ENCODE results near the gene SLC25A22. TPM values are rescaled to one million over a fixed set of nuclear protein-coding genes. Genes with fewer than 3 reads are reported as not detected.
A peak's percentile ranks its signal among the peaks of the same experiment; 100 is the strongest.

Gene SLC25A22
- total and polyA plus RNA-seq, 2 donors (not counting 1 experiment from before 2014, with no cell fraction given) = 25.7 to 45.7 TPM

DNA sequence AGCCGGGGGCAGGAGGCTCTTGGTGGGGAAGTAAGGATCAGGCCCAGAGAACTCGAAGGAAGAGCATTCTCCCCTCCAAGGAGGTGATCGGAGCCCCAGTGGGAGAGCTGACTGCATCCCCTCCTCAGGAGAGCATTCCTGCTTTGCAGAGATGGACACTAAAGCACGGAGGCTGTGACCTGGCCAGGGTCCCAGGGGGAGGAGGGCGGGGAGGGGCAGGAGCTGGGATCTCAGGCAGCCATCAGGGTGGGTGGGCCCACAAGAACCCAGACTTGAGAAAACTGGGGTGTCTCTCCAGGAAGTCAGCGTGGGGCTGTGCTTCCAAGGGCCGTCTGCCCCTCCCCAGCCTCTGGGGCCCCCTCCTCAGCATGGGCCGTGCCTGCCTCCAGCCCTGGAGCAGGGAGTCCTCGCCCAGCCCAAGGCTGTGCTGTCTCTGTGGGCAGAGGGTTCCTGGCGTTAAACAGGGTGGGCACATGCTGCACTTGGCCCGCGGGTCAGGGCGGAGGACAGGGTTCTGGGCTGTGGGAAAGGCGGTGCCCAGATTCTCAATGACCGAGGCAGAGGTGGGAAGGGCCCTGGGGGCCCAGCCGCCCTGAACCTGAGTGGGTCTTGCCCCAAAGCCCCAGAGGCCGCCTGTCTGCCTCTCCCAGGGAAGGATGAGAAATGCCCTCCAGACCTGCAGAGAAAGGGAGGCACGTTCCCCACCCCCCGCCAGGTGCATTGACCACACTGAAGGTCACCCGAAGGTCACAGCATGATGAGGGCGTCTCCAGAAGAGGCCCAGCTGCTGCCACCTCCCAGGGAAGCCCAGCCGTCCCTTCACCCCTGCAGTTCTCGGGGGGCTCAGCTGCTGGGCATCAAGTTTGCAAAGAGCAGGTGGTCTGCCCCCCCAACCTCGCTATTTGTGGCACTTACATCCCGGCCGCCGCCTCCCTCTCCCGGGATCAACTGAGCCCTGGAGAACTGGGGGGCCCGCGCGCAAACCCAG lies 8.8 kb downstream of the SLC25A22 start:
- Histone ChIP-seq H3K79me2 (ENCODE audit: control insufficient read depth, insufficient read depth, low read length) (peaks cover 8% of the 10 kb centered on the region), H3K9ac (ENCODE audit: low read length) (no peak overlapping the region), H3K27ac (ENCODE audit: low read length in 2 of 2) (no peak overlapping the region), H3K4me1 (ENCODE audit: control insufficient read depth in 2 of 2, insufficient read depth in 2 of 2, low read length in 2 of 2) (peaks cover 10 to 20% of the 10 kb centered on the region in 2 donors), H3K36me3 (replicated peaks in 1 of 2; ENCODE audit: control extremely low read depth in 1 of 2, control insufficient read depth in 1 of 2, extremely low read depth in 1 of 2, insufficient read depth in 2 of 2, low read length in 1 of 2) (peaks cover 0 to 7% of the 10 kb centered on the region in 2 experiments), H3K27me3 (replicated peaks in 1 of 4; ENCODE audit: control extremely low read depth in 1 of 4, control insufficient read depth in 3 of 4, insufficient read depth in 4 of 4, low read length in 3 of 4) (peaks cover 0 to 24% (median 5%) of the 10 kb centered on the region in 4 experiments), H3K4me2 (replicated peaks; ENCODE audit: low read depth, low read length, poor library complexity, severe bottlenecking) (peak overlapping the region; percentile 37), H4K20me1 (ENCODE audit: control insufficient read depth, insufficient read depth, low read length, poor library complexity, severe bottlenecking) (peaks cover 37% of the 10 kb centered on the region), H2AFZ (ENCODE audit: insufficient read depth, low read depth, low read length, poor library complexity, severe bottlenecking) (no peak overlapping the region), H3K9me3 (ENCODE audit: control extremely low read depth in 1 of 3, control insufficient read depth in 2 of 3, insufficient read depth in 1 of 3, low read length in 2 of 3) (peaks cover 0 to 3% (median 0%) of the 10 kb centered on the region in 3 donors), H3K4me3 (ENCODE audit: control extremely low read depth in 1 of 5, extremely low read depth in 1 of 5, insufficient read depth in 1 of 5, low read depth in 2 of 5, low read length in 4 of 5) (no peak overlapping the region)
- no peaks in the 10 kb centered on the region for H3K27me3 Mint-ChIP-seq
- DNase-seq = no peak
- TF ChIP-seq, protein P1, sequence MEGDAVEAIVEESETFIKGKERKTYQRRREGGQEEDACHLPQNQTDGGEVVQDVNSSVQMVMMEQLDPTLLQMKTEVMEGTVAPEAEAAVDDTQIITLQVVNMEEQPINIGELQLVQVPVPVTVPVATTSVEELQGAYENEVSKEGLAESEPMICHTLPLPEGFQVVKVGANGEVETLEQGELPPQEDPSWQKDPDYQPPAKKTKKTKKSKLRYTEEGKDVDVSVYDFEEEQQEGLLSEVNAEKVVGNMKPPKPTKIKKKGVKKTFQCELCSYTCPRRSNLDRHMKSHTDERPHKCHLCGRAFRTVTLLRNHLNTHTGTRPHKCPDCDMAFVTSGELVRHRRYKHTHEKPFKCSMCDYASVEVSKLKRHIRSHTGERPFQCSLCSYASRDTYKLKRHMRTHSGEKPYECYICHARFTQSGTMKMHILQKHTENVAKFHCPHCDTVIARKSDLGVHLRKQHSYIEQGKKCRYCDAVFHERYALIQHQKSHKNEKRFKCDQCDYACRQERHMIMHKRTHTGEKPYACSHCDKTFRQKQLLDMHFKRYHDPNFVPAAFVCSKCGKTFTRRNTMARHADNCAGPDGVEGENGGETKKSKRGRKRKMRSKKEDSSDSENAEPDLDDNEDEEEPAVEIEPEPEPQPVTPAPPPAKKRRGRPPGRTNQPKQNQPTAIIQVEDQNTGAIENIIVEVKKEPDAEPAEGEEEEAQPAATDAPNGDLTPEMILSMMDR (IDR thresholded peaks at IDR 0.05) = no peak
- no peak for TF ChIP-seq EZH2 (IDR thresholded peaks at IDR 0.05; ENCODE audit: borderline replicate concordance, insufficient read depth, low read depth, low read length, poor library complexity, severe bottlenecking)
- no peak overlapping the region for H3K27ac Mint-ChIP-seq
- ATAC-seq (ENCODE audit: low read depth) = no peak
- intact Hi-C loops (cut with micrococcal nuclease) = no loop called here
- WGBS (ENCODE audit: insufficient coverage) = 52% methylated on average over 29 of the region's 31 CpGs
- peak overlapping the region; percentile 16 for H3K4me3 Mint-ChIP-seq
- no peaks in the 10 kb centered on the region for H3K9me3 Mint-ChIP-seq (ENCODE audit: insufficient read depth)
- peaks cover 4% of the 10 kb centered on the region for H3K4me1 Mint-ChIP-seq
- ChIA-PET POLR2A (no interaction called here), CTCF (no interaction called here)
